Measurements from ENCODE around the gene TMC7. TPM values are rescaled to one million over a fixed set of nuclear protein-coding genes. Genes with fewer than 3 reads are reported as not detected.

TMC7 gene
- total and polyA plus RNA-seq, 2 of the 13 experiments (the other 11 are each of a cell fraction or from before 2014, with no cell fraction given), result 1.2 to 5.1 TPM

GRCh38 chr16:19005561-19006445 is 22.1 kb downstream of the TMC7 start (continued):
- TF ChIP-seq, protein P1, sequence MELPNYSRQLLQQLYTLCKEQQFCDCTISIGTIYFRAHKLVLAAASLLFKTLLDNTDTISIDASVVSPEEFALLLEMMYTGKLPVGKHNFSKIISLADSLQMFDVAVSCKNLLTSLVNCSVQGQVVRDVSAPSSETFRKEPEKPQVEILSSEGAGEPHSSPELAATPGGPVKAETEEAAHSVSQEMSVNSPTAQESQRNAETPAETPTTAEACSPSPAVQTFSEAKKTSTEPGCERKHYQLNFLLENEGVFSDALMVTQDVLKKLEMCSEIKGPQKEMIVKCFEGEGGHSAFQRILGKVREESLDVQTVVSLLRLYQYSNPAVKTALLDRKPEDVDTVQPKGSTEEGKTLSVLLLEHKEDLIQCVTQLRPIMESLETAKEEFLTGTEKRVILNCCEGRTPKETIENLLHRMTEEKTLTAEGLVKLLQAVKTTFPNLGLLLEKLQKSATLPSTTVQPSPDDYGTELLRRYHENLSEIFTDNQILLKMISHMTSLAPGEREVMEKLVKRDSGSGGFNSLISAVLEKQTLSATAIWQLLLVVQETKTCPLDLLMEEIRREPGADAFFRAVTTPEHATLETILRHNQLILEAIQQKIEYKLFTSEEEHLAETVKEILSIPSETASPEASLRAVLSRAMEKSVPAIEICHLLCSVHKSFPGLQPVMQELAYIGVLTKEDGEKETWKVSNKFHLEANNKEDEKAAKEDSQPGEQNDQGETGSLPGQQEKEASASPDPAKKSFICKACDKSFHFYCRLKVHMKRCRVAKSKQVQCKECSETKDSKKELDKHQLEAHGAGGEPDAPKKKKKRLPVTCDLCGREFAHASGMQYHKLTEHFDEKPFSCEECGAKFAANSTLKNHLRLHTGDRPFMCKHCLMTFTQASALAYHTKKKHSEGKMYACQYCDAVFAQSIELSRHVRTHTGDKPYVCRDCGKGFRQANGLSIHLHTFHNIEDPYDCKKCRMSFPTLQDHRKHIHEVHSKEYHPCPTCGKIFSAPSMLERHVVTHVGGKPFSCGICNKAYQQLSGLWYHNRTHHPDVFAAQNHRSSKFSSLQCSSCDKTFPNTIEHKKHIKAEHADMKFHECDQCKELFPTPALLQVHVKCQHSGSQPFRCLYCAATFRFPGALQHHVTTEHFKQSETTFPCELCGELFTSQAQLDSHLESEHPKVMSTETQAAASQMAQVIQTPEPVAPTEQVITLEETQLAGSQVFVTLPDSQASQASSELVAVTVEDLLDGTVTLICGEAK (IDR thresholded peaks at IDR 0.05), result no peak
- TF ChIP-seq, protein P1 (CRISPR knock-in tag; IDR thresholded peaks at IDR 0.05), result peak; percentile 88
- TF ChIP-seq ZNF12 (CRISPR knock-in tag; IDR thresholded peaks at IDR 0.05) (no peak; the same call in 1 of the 2 replicates), GABPB1 (CRISPR knock-in tag; IDR thresholded peaks at IDR 0.05) (peak; percentile 79), RAD51 (IDR thresholded peaks at IDR 0.05; ENCODE audit: borderline replicate concordance) (peak; percentile 78; the same call in 1 of the 2 replicates), MTF2 (CRISPR knock-in tag; IDR thresholded peaks at IDR 0.05; ENCODE audit: borderline replicate concordance) (0 out of 2 replicates have a peak, but pooled peaks have one; percentile 41), ZNF367 (CRISPR knock-in tag; IDR thresholded peaks at IDR 0.05; ENCODE audit: borderline replicate concordance) (no peak), ZNF703 (CRISPR knock-in tag; IDR thresholded peaks at IDR 0.05; ENCODE audit: borderline replicate concordance) (no peak), ZFY (CRISPR knock-in tag; IDR thresholded peaks at IDR 0.05) (peak; percentile 69; the same call in 1 of the 2 replicates), ZNF792 (CRISPR knock-in tag; IDR thresholded peaks at IDR 0.05) (peak; percentile 99), NR2C2 (CRISPR knock-in tag; IDR thresholded peaks at IDR 0.05; ENCODE audit: borderline replicate concordance) (peak; percentile 83; the same call in 1 of the 2 replicates), ZMAT3 (CRISPR knock-in tag; conservative IDR thresholded peaks at IDR 0.05) (0 out of 2 replicates have a peak, but pooled peaks have one; percentile 73), MIER2 (CRISPR knock-in tag; IDR thresholded peaks at IDR 0.05) (peak; percentile 62), AHR (CRISPR knock-in tag; IDR thresholded peaks at IDR 0.05) (peak; percentile 84), ZNF251 (CRISPR knock-in tag; IDR thresholded peaks at IDR 0.05) (no peak), ZNF383 (CRISPR knock-in tag; IDR thresholded peaks at IDR 0.05; ENCODE audit: borderline replicate concordance) (no peak)
- TF ChIP-seq, protein P2, sequence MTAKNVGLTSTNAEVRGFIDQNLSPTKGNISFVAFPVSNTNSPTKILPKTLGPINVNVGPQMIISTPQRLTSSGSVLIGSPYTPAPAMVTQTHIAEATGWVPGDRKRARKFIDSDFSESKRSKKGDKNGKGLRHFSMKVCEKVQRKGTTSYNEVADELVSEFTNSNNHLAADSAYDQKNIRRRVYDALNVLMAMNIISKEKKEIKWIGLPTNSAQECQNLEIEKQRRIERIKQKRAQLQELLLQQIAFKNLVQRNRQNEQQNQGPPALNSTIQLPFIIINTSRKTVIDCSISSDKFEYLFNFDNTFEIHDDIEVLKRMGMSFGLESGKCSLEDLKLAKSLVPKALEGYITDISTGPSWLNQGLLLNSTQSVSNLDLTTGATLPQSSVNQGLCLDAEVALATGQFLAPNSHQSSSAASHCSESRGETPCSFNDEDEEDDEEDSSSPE (CRISPR knock-in tag; IDR thresholded peaks at IDR 0.05), result peak; percentile 62
